Stimulated activated naive CD8-positive, alpha-beta T cell treated with anti-CD3 and anti-CD28 coated beads, Interleukin-15, Interleukin-2, amounts not matched to agents 100 ng/mL and 50 ng/mL, for 24 hours (primary cell): ENCODE measurements around the gene L2HGDH.

Experiments used
- H3K27ac Mint-ChIP-seq: one replicate; pipeline ENCODE4 v1.8.0; 2021; ENCODE audit warnings: mild to moderate bottlenecking, mixed read lengths
- H3K27me3 Mint-ChIP-seq: one replicate; pipeline ENCODE4 v1.8.0; 2021; ENCODE audit warnings: mixed read lengths
- H3K36me3 Mint-ChIP-seq: one replicate; pipeline ENCODE4 v1.8.0; 2021; ENCODE audit warnings: low read depth, mixed read lengths
- H3K4me1 Mint-ChIP-seq: one replicate; pipeline ENCODE4 v1.8.0; 2021; ENCODE audit warnings: low read depth, mixed read lengths
- H3K4me3 Mint-ChIP-seq: one replicate; pipeline ENCODE4 v1.8.0; 2021; ENCODE audit warnings: mild to moderate bottlenecking, mixed read lengths
- H3K9me3 Mint-ChIP-seq: one replicate; pipeline ENCODE4 v1.8.0; 2021; ENCODE audit warnings: mixed read lengths

L2HGDH gene

GRCh38 chr14:50344876-50345563 lies 33.0 kb upstream of the L2HGDH start:
- H3K4me1 Mint-ChIP-seq = peaks cover 36% of the 10 kb centered on the region
- no peaks in the 10 kb centered on the region for H3K27me3 Mint-ChIP-seq
- no peak overlapping the region for H3K27ac Mint-ChIP-seq
- H3K36me3 Mint-ChIP-seq = no peaks in the 10 kb centered on the region
- no peaks in the 10 kb centered on the region for H3K9me3 Mint-ChIP-seq
- H3K4me3 Mint-ChIP-seq = no peak overlapping the region

DNA sequence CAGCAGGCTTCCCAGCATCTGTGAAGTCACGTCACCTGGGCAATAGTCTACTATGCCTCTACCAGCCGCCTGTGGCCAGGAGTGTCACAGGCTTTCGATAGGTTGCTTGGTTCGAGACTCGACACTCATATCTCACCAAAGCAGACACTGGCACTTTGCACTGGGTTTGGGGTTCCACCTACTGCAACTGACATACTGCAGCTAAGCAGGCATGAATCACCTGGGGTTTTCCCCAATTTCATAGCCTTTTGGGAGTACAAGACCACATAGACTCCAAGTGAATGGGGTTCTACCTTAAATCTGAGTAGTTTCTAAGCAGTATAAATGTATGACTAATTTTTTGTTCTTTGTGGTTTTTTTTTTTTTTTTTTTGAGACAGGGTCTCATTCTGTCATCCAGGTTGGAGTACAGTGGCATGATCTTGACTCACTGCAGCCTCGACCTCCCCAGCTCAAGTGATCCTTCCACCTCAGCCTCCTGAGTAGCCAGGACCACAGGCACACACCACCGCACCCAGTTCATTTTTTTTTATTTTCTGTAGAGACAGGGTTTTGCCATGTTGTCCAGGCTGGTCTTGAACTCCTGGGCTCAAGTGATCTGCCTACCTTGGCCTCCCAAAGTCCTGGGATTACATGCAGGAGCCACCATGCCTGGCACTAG lies 32.2 kb upstream of the L2HGDH start:
- peaks cover 36% of the 10 kb centered on the region for H3K4me1 Mint-ChIP-seq
- no peaks in the 10 kb centered on the region for H3K36me3 Mint-ChIP-seq
- H3K27me3 Mint-ChIP-seq = no peaks in the 10 kb centered on the region
- H3K4me3 Mint-ChIP-seq = no peak overlapping the region
- no peaks in the 10 kb centered on the region for H3K9me3 Mint-ChIP-seq
- H3K27ac Mint-ChIP-seq = peak overlapping the region; percentile 37

DNA sequence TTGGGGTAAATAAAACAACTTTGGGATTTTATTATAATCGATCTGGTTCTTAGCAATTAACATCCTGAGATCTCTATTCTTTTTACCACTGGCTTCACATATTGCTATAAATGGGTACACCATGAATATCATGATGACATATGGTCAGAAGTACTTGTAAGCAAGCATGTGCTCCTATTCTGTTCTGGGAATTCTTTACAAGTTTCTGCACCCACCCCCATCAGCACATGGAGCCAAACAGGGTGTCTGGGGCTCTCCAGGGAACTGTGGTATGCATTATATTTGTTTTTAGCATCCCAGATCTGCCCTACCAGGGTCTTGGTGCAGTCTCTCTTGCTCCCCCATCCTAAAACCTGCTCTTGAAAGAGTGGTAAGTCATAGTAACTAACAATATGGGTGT lies 31.4 kb upstream of the L2HGDH start:
- Mint-ChIP-seq H3K9me3 (no peaks in the 10 kb centered on the region), H3K27ac (no peak overlapping the region), H3K36me3 (no peaks in the 10 kb centered on the region), H3K4me3 (no peak overlapping the region), H3K4me1 (peaks cover 36% of the 10 kb centered on the region), H3K27me3 (no peaks in the 10 kb centered on the region)

GRCh38 chr14:50342221-50343078 lies 30.4 kb upstream of the L2HGDH start:
- H3K27ac Mint-ChIP-seq = no peak overlapping the region
- no peak overlapping the region for H3K4me3 Mint-ChIP-seq
- H3K27me3 Mint-ChIP-seq = no peaks in the 10 kb centered on the region
- peaks cover 35% of the 10 kb centered on the region for H3K4me1 Mint-ChIP-seq
- H3K9me3 Mint-ChIP-seq = no peaks in the 10 kb centered on the region
- H3K36me3 Mint-ChIP-seq = no peaks in the 10 kb centered on the region

DNA sequence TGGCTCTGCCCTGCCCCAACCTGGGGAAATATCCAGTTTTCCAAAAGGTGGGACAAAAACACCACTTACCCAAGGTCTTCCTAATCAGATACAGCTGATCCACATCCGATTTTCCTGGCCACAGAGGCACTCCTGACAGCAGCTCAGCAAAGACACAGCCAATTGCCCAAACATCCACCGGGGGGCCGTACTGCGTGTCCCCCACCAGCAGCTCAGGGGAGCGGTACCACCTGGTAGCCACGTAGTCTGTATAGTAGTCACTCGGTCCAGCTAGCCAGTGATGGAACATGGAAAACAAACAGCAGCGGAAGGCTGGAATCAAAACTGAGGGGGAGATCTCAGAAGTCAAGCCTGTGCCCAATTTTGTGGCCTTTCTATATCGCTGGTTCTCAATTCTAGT lies 28.9 kb upstream of the L2HGDH start:
- no peaks in the 10 kb centered on the region for H3K36me3 Mint-ChIP-seq
- H3K4me1 Mint-ChIP-seq = peaks cover 38% of the 10 kb centered on the region
- no peak overlapping the region for H3K4me3 Mint-ChIP-seq
- no peaks in the 10 kb centered on the region for H3K27me3 Mint-ChIP-seq
- H3K9me3 Mint-ChIP-seq = no peaks in the 10 kb centered on the region
- H3K27ac Mint-ChIP-seq = no peak overlapping the region

GRCh38 chr14:50340045-50340444 lies 28.0 kb upstream of the L2HGDH start:
- no peak overlapping the region for H3K4me3 Mint-ChIP-seq
- no peaks in the 10 kb centered on the region for H3K27me3 Mint-ChIP-seq
- H3K9me3 Mint-ChIP-seq = no peaks in the 10 kb centered on the region
- no peak overlapping the region for H3K27ac Mint-ChIP-seq
- peaks cover 44% of the 10 kb centered on the region for H3K4me1 Mint-ChIP-seq
- H3K36me3 Mint-ChIP-seq = no peaks in the 10 kb centered on the region

DNA sequence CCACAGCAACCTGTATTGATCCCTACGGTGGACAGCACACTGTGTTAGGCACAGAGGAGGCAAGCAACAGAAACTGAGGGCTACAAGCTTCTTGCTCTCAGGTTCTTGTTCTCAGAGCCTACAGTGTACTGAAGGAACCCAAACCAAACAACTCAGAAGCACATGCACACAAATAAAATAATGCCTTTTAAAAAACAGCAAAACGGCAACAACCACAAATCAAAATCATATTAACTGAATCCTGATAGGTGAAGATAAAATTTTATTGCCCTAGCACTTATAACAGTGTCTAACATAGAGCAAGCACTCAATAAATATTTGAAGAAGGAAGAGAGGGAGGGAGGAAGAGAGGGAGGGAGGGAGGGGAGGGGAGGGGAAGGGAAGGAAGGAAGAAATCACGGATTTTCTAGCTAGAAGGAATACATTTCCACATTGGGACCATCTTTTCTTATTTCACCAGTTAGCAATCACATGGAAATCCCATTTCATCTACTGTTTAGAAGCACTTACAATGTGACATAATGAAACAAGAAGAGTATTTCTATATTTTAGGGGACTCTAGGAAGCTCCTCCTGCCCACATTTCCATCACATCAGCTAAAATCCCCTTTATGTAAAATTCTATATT lies 27.3 kb upstream of the L2HGDH start:
- peaks cover 37% of the 10 kb centered on the region for H3K4me1 Mint-ChIP-seq
- H3K9me3 Mint-ChIP-seq = no peaks in the 10 kb centered on the region
- no peaks in the 10 kb centered on the region for H3K36me3 Mint-ChIP-seq
- H3K27me3 Mint-ChIP-seq = no peaks in the 10 kb centered on the region
- no peak overlapping the region for H3K27ac Mint-ChIP-seq
- H3K4me3 Mint-ChIP-seq = no peak overlapping the region

- no peaks in the 10 kb centered on the region for H3K27me3 Mint-ChIP-seq
These were observed 26.6 kb upstream of the L2HGDH start for GRCh38 chr14:50338587-50338986.

DNA sequence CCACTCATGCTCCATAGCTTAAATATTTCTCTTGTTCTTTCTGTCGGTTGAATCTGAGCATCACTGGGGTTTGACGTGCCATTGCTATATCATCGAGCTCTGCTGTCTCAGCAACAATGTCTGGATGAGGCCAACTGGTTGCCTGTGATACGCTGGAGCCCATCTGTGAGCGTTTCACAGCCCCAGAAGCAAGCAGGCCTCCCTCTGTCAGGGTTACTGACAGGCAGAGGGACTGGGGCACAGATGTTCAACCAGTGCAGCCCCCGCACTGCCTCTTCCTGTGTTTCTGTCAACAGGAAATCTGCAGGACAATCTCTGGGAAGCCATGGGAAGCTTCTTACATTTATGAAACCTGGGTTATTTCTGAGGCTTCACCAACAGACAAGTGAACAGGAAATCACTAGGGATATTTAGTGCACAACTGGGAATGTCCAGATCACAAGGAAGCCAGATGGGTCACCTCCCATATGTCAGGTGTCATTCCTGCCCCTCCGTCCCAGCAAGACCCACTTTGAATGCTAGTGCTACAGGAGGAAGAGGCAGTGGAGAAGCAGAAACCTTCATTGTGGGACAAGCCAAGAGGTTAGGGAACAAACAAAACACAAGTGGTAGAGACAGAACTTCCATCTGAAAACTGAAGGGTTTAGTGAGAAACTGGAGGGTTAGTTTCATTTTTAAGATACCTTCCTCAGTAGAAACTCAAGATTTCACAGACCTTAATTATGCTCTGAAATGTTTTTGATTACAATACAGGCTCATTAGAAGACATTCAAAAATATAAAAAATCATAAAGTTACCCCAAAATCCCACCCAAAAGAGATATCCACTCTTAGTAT lies 24.2 kb upstream of the L2HGDH start:
- H3K36me3 Mint-ChIP-seq = peaks cover 7% of the 10 kb centered on the region
- H3K27ac Mint-ChIP-seq = peak overlapping the region; percentile 71
- no peaks in the 10 kb centered on the region for H3K27me3 Mint-ChIP-seq
- H3K4me1 Mint-ChIP-seq = peaks cover 15% of the 10 kb centered on the region
- H3K4me3 Mint-ChIP-seq = peak overlapping the region; percentile 64
- H3K9me3 Mint-ChIP-seq = no peaks in the 10 kb centered on the region

More at GRCh38 chr14:50338587-50338986, 26.6 kb upstream of the L2HGDH start:
- no peak overlapping the region for H3K27ac Mint-ChIP-seq
- no peaks in the 10 kb centered on the region for H3K9me3 Mint-ChIP-seq
- peaks cover 31% of the 10 kb centered on the region for H3K4me1 Mint-ChIP-seq
- no peaks in the 10 kb centered on the region for H3K36me3 Mint-ChIP-seq
- H3K4me3 Mint-ChIP-seq = no peak overlapping the region

DNA sequence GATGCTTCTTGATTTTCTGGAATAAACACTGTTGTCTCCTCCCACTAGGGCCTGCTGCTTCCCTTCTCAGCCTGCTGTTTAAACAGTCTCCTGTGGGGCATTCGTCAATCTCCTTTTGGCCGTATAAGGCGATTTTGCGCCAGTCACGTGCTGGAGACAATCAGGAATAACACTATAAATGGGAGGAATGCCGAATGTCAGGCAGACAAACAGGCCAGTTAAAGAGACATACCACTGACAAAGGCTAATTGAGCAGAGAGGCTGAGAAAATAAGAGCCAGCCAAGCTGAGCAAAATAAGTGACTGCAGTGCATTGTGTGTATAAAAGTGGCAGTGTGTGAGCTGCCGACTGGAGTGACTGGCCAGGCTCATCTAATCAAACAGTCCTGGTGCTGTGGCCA lies 23.4 kb upstream of the L2HGDH start:
- Mint-ChIP-seq H3K4me1 (peaks cover 15% of the 10 kb centered on the region), H3K36me3 (peaks cover 8% of the 10 kb centered on the region), H3K27ac (no peak overlapping the region), H3K4me3 (no peak overlapping the region), H3K27me3 (no peaks in the 10 kb centered on the region), H3K9me3 (no peaks in the 10 kb centered on the region)

- Mint-ChIP-seq H3K4me3 (no peak overlapping the region), H3K9me3 (no peaks in the 10 kb centered on the region), H3K36me3 (peaks cover 8% of the 10 kb centered on the region), H3K4me1 (peaks cover 15% of the 10 kb centered on the region), H3K27me3 (no peaks in the 10 kb centered on the region), H3K27ac (no peak overlapping the region)
These were observed 22.2 kb upstream of the L2HGDH start for GRCh38 chr14:50334211-50334610.

GRCh38 chr14:50333014-50333509 lies 21.0 kb upstream of the L2HGDH start:
- no peaks in the 10 kb centered on the region for H3K27me3 Mint-ChIP-seq
- H3K36me3 Mint-ChIP-seq = peaks cover 8% of the 10 kb centered on the region
- peaks cover 15% of the 10 kb centered on the region for H3K4me1 Mint-ChIP-seq
- H3K9me3 Mint-ChIP-seq = no peaks in the 10 kb centered on the region
- H3K4me3 Mint-ChIP-seq = no peak overlapping the region
- no peak overlapping the region for H3K27ac Mint-ChIP-seq

DNA sequence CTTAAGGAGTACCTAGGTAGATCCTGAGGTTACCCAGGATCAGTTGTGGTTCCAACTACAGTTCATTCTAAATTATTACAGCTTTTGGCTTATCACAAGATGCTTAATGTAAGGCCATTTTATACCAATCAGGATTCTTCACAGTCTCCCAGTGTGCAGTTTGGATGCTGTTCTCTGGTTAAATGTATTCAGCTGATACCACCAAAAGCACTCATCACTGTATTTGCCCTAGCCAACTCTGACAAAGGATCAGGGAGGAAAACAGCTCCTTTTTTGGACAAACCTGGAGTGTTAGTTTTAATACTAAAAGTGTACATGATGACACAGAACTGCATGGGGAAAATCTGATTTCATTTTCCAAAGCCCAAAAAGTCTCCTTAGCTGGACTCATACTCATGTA lies 19.6 kb upstream of the L2HGDH start:
- Mint-ChIP-seq H3K27ac (no peak overlapping the region), H3K4me3 (no peak overlapping the region), H3K27me3 (no peaks in the 10 kb centered on the region), H3K9me3 (no peaks in the 10 kb centered on the region), H3K4me1 (peaks cover 14% of the 10 kb centered on the region), H3K36me3 (peaks cover 8% of the 10 kb centered on the region)

- Mint-ChIP-seq H3K36me3 (peaks cover 19% of the 10 kb centered on the region), H3K9me3 (no peaks in the 10 kb centered on the region), H3K27me3 (no peaks in the 10 kb centered on the region), H3K27ac (no peak overlapping the region), H3K4me1 (peaks cover 31% of the 10 kb centered on the region), H3K4me3 (no peak overlapping the region)
These were observed 9.1 kb upstream of the L2HGDH start for GRCh38 chr14:50321009-50321660.
